WTC11 (cell line): ENCODE results near the gene CCDC87. TPM values are rescaled to one million over a fixed set of nuclear protein-coding genes. Genes with fewer than 3 reads are reported as not detected.

Experiments
- ATAC-seq: fragments of 200-7000 bp; cut with Tn5 transposase; 2 replicates; pipeline ENCODE4 v1.10.0; 2021; ENCODE audit warnings: mild to moderate bottlenecking, moderate library complexity
- CTCF ChIA-PET: fragments of 300-600 bp; sonication (Branson Sonifier 250); formaldehyde crosslinking; loops from one replicate; lab custom pipeline; 2021; ENCODE audit warnings: antibody characterized with exemption; lab: Charles Lee
- POLR2A ChIA-PET: fragments of 350-600 bp; sonication (Branson Sonifier 250); formaldehyde crosslinking; loops from one replicate; lab custom pipeline; 2021; ENCODE audit warnings: antibody characterized with exemption; lab: Charles Lee
- DNase-seq: peaks from one replicate; pipeline ENCODE4 v3.0.0; 2021; ENCODE audit warnings: low spot score
- H3K27ac Mint-ChIP-seq: 2 replicates; pipeline ENCODE4 v1.8.0; 2021; ENCODE audit warnings: mixed read lengths
- H3K27me3 Mint-ChIP-seq: 2 replicates; pipeline ENCODE4 v1.8.0; 2021; ENCODE audit warnings: low read depth, mild to moderate bottlenecking, moderate library complexity, mixed read lengths
- H3K36me3 Mint-ChIP-seq: 2 replicates; pipeline ENCODE4 v1.8.0; 2021; ENCODE audit warnings: mixed read lengths
- H3K4me1 Mint-ChIP-seq: 2 replicates; pipeline ENCODE4 v1.8.0; 2022; ENCODE audit warnings: mixed read lengths
- H3K4me3 Mint-ChIP-seq: 2 replicates; pipeline ENCODE4 v1.8.0; 2021; ENCODE audit warnings: mild to moderate bottlenecking, moderate library complexity, mixed read lengths
- H3K9me3 Mint-ChIP-seq: 2 replicates; pipeline ENCODE4 v1.8.0; 2021; ENCODE audit warnings: mixed read lengths
- ARID4B ChIP-seq: sonication (generic); formaldehyde crosslinking; IDR thresholded peaks from 2 replicates; pipeline ENCODE4 v1.8.0; 2023; ENCODE audit warnings: missing genetic modification reagents, mild to moderate bottlenecking, borderline replicate concordance
- E2F4 ChIP-seq: sonication (generic); formaldehyde crosslinking; IDR thresholded peaks from 2 replicates; pipeline ENCODE4 v1.8.1; 2022; ENCODE audit warnings: low read depth, mild to moderate bottlenecking, moderate library complexity, missing genetic modification reagents, borderline replicate concordance
- FOXP4 ChIP-seq: sonication (generic); formaldehyde crosslinking; IDR thresholded peaks from 2 replicates; pipeline ENCODE4 v1.8.0; 2022; ENCODE audit warnings: mild to moderate bottlenecking, missing genetic modification reagents
- IRF1 ChIP-seq: sonication (generic); formaldehyde crosslinking; IDR thresholded peaks from 2 replicates; pipeline ENCODE4 v1.8.0; 2023; ENCODE audit warnings: missing genetic modification reagents
- MAX ChIP-seq: sonication (generic); formaldehyde crosslinking; IDR thresholded peaks from 2 replicates; pipeline ENCODE4 v1.8.0; 2022; ENCODE audit warnings: mild to moderate bottlenecking, missing genetic modification reagents
- OVOL2 ChIP-seq: fragments of 250-450 bp; sonication (Bioruptor Pico); IDR thresholded peaks from 2 replicates; pipeline ENCODE4 v1.9.0; 2021; ENCODE audit warnings: mild to moderate bottlenecking, borderline replicate concordance
- SMAD3 ChIP-seq: sonication (generic); formaldehyde crosslinking; IDR thresholded peaks from 2 replicates; pipeline ENCODE4 v1.8.0; 2022; ENCODE audit warnings: missing genetic modification reagents, mild to moderate bottlenecking, borderline replicate concordance
- SMAD4 ChIP-seq: sonication (generic); formaldehyde crosslinking; IDR thresholded peaks from 2 replicates; pipeline ENCODE4 v1.8.0; 2022; ENCODE audit warnings: mild to moderate bottlenecking, missing genetic modification reagents
- SOX15 ChIP-seq: fragments of 250-450 bp; sonication (Bioruptor Pico); IDR thresholded peaks from 2 replicates; pipeline ENCODE4 v1.9.0; 2021; ENCODE audit warnings: mild to moderate bottlenecking
- STAT6 ChIP-seq: sonication (generic); formaldehyde crosslinking; conservative IDR thresholded peaks from 2 replicates; pipeline ENCODE4 v1.8.1; 2023; ENCODE audit warnings: mild to moderate bottlenecking, low read depth, missing genetic modification reagents, moderate library complexity
- TEAD4 ChIP-seq: sonication (generic); formaldehyde crosslinking; IDR thresholded peaks from 2 replicates; pipeline ENCODE4 v1.8.0; 2022; ENCODE audit warnings: mild to moderate bottlenecking, missing genetic modification reagents
- TP53 ChIP-seq: sonication (generic); formaldehyde crosslinking; IDR thresholded peaks from 2 replicates; pipeline ENCODE4 v1.8.1; 2023; ENCODE audit warnings: mild to moderate bottlenecking, missing genetic modification reagents
- ZNF121 ChIP-seq: sonication (generic); formaldehyde crosslinking; IDR thresholded peaks from 2 replicates; pipeline ENCODE4 v1.8.0; 2023; ENCODE audit warnings: missing genetic modification reagents
- ZNF219 ChIP-seq: sonication (generic); formaldehyde crosslinking; IDR thresholded peaks from 2 replicates; pipeline ENCODE4 v1.8.0; 2023; ENCODE audit warnings: missing genetic modification reagents, mild to moderate bottlenecking, borderline replicate concordance
- ZNF396 ChIP-seq: fragments of 250-450 bp; sonication (Bioruptor Pico); IDR thresholded peaks from 2 replicates; pipeline ENCODE4 v1.8.0; 2021; ENCODE audit warnings: mild to moderate bottlenecking, moderate library complexity, borderline replicate concordance
- ZNF532 ChIP-seq: fragments of 250-450 bp; sonication (Bioruptor Pico); IDR thresholded peaks from 2 replicates; pipeline ENCODE4 v1.9.0; 2021; ENCODE audit warnings: mild to moderate bottlenecking, borderline replicate concordance
- ZSCAN18 ChIP-seq: fragments of 250-450 bp; sonication (Bioruptor Pico); IDR thresholded peaks from 2 replicates; pipeline ENCODE4 v2.1.2; 2022; ENCODE audit warnings: mild to moderate bottlenecking, moderate library complexity
- total RNA-seq: library from RNA; stranded (reverse); gene quantifications from 3 replicates; pipeline ENCODE4 v1.2.3, GENCODE V29; 2021

Gene CCDC87
- total RNA-seq, 1 experiment from 2014 or later = 0.85 TPM

GRCh38 chr11:66612458-66612857, 19.6 kb upstream of the CCDC87 start (continued):
- no peak for TF ChIP-seq ZNF532 (CRISPR knock-in tag)
- no peak for TF ChIP-seq ZNF121 (CRISPR knock-in tag)

- DNase-seq (no peak), ATAC-seq (no peak)
- Mint-ChIP-seq H3K36me3 (peaks cover 11% of the 10 kb centered on the region), H3K4me3 (no peak overlapping the region), H3K9me3 (peaks cover 5% of the 10 kb centered on the region), H3K27me3 (no peaks in the 10 kb centered on the region; the same call in 1 of the 2 replicates), H3K27ac (no peak overlapping the region), H3K4me1 (no peaks in the 10 kb centered on the region)
- CTCF ChIA-PET = no interaction called here
- POLR2A ChIA-PET = no interaction called here
- TF ChIP-seq E2F4 (CRISPR knock-in tag) (no peak), OVOL2 (no peak), ARID4B (no peak), TEAD4 (no peak), SMAD4 (CRISPR knock-in tag) (no peak), STAT6 (CRISPR knock-in tag) (no peak), ZSCAN18 (CRISPR knock-in tag) (no peak), SOX15 (CRISPR knock-in tag) (no peak), MAX (CRISPR knock-in tag) (no peak), ZNF219 (no peak), ZNF396 (no peak), SMAD3 (CRISPR knock-in tag) (no peak), TP53 (CRISPR knock-in tag) (no peak), FOXP4 (no peak), IRF1 (CRISPR knock-in tag) (no peak)
These were observed 17.1 kb upstream of the CCDC87 start for GRCh38 chr11:66609721-66610617.
